HEK293 (cell line): ENCODE results near the gene OR8B2.

Source experiments
- ATF2 ChIP-seq: fragments of 450-650 bp; formaldehyde crosslinking; IDR thresholded peaks from 2 replicates; pipeline ENCODE4 v1.5.1; 2016; ENCODE audit warnings: missing biosample characterization, missing genetic modification characterization, low read depth
- ELK4 ChIP-seq: IDR thresholded peaks from 2 replicates; pipeline ENCODE4 v1.6.1; 2011; ENCODE audit warnings: mild to moderate bottlenecking, low read depth, low read length, borderline replicate concordance
- GLI2 ChIP-seq: fragments of 450-650 bp; formaldehyde crosslinking; IDR thresholded peaks from 2 replicates; pipeline ENCODE4; 2017; ENCODE audit warnings: missing biosample characterization, missing genetic modification characterization, low read depth, borderline replicate concordance
- HOXD13 ChIP-seq: sonication (generic); formaldehyde crosslinking; IDR thresholded peaks from 2 replicates; pipeline ENCODE4 v1.8.0; 2022; ENCODE audit warnings: missing genetic modification reagents, borderline replicate concordance
- PBX3 ChIP-seq: sonication (generic); formaldehyde crosslinking; IDR thresholded peaks from 2 replicates; pipeline ENCODE4 v1.8.1; 2022; ENCODE audit warnings: mild to moderate bottlenecking, moderate library complexity, missing genetic modification reagents
- RBAK ChIP-seq: fragments of 450-650 bp; formaldehyde crosslinking; IDR thresholded peaks from 2 replicates; pipeline ENCODE4 v1.5.1; 2016; ENCODE audit warnings: missing biosample characterization, missing genetic modification characterization
- ZNF19 ChIP-seq: fragments of 450-650 bp; formaldehyde crosslinking; IDR thresholded peaks from 2 replicates; pipeline ENCODE4; 2016; ENCODE audit warnings: missing biosample characterization, missing genetic modification characterization, low read depth
- ZNF274 ChIP-seq, 2 experiments: fragments of 200-500 bp in 1 of 2; fragments of 450-650 bp in 1 of 2; sonication (Bioruptor generic) in 1 of 2; formaldehyde crosslinking in 1 of 2; IDR thresholded peaks; 2 replicates each; pipeline versions ENCODE4 v1.5.1 to v1.6.1; 2014 to 2016; ENCODE audit warnings: borderline replicate concordance in 1 of 2, inconsistent platforms in 1 of 2, low read length in 1 of 2, missing biosample characterization in 1 of 2, missing genetic modification characterization in 1 of 2
- ZNF558 ChIP-seq: fragments of 450-650 bp; formaldehyde crosslinking; IDR thresholded peaks from 2 replicates; pipeline ENCODE4 v1.5.1; 2016; ENCODE audit warnings: missing biosample characterization, missing genetic modification characterization
- ZNF704 ChIP-seq: fragments of 450-650 bp; formaldehyde crosslinking; IDR thresholded peaks from 2 replicates; pipeline ENCODE4 v1.5.1; 2016; ENCODE audit warnings: missing biosample characterization, missing genetic modification characterization
- ZNF776 ChIP-seq: fragments of 450-650 bp; formaldehyde crosslinking; IDR thresholded peaks from 2 replicates; pipeline ENCODE4 v1.5.0; 2017; ENCODE audit warnings: missing biosample characterization, missing genetic modification characterization, borderline replicate concordance
- TF ChIP-seq, protein P1 (sequence below): fragments of 450-650 bp; formaldehyde crosslinking; IDR thresholded peaks from 2 replicates; pipeline ENCODE4 v1.5.1; 2016; ENCODE audit warnings: missing biosample characterization, missing genetic modification characterization
- TF ChIP-seq, protein P2 (sequence below): fragments of 450-650 bp; formaldehyde crosslinking; IDR thresholded peaks from 2 replicates; pipeline ENCODE4 v1.5.1; 2016; ENCODE audit warnings: missing biosample characterization, missing genetic modification characterization
- TF ChIP-seq, protein P3 (sequence below): fragments of 450-650 bp; formaldehyde crosslinking; IDR thresholded peaks from 2 replicates; pipeline ENCODE4 v1.5.1; 2017; ENCODE audit warnings: missing biosample characterization, missing genetic modification characterization

- TF ChIP-seq, protein P1, sequence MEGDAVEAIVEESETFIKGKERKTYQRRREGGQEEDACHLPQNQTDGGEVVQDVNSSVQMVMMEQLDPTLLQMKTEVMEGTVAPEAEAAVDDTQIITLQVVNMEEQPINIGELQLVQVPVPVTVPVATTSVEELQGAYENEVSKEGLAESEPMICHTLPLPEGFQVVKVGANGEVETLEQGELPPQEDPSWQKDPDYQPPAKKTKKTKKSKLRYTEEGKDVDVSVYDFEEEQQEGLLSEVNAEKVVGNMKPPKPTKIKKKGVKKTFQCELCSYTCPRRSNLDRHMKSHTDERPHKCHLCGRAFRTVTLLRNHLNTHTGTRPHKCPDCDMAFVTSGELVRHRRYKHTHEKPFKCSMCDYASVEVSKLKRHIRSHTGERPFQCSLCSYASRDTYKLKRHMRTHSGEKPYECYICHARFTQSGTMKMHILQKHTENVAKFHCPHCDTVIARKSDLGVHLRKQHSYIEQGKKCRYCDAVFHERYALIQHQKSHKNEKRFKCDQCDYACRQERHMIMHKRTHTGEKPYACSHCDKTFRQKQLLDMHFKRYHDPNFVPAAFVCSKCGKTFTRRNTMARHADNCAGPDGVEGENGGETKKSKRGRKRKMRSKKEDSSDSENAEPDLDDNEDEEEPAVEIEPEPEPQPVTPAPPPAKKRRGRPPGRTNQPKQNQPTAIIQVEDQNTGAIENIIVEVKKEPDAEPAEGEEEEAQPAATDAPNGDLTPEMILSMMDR (tag by site-specific recombination): no peak
- TF ChIP-seq ELK4: no peak
- no peak for TF ChIP-seq ZNF274 (IDR thresholded peaks at IDR 0.05; ENCODE audit: low read length)
- no peak for TF ChIP-seq ZNF274 (tag by site-specific recombination; IDR thresholded peaks at IDR 0.05; ENCODE audit: borderline replicate concordance)
- TF ChIP-seq PBX3 (CRISPR knock-in tag): no peak
- no peak for TF ChIP-seq RBAK (tag by site-specific recombination)
- TF ChIP-seq GLI2 (tag by site-specific recombination): no peak
- no peak for TF ChIP-seq ZNF19 (tag by site-specific recombination)
- TF ChIP-seq ZNF558: no peak
- no peak for TF ChIP-seq ZNF704 (tag by site-specific recombination)
- no peak for TF ChIP-seq ZNF776 (tag by site-specific recombination)
- TF ChIP-seq, protein P2, sequence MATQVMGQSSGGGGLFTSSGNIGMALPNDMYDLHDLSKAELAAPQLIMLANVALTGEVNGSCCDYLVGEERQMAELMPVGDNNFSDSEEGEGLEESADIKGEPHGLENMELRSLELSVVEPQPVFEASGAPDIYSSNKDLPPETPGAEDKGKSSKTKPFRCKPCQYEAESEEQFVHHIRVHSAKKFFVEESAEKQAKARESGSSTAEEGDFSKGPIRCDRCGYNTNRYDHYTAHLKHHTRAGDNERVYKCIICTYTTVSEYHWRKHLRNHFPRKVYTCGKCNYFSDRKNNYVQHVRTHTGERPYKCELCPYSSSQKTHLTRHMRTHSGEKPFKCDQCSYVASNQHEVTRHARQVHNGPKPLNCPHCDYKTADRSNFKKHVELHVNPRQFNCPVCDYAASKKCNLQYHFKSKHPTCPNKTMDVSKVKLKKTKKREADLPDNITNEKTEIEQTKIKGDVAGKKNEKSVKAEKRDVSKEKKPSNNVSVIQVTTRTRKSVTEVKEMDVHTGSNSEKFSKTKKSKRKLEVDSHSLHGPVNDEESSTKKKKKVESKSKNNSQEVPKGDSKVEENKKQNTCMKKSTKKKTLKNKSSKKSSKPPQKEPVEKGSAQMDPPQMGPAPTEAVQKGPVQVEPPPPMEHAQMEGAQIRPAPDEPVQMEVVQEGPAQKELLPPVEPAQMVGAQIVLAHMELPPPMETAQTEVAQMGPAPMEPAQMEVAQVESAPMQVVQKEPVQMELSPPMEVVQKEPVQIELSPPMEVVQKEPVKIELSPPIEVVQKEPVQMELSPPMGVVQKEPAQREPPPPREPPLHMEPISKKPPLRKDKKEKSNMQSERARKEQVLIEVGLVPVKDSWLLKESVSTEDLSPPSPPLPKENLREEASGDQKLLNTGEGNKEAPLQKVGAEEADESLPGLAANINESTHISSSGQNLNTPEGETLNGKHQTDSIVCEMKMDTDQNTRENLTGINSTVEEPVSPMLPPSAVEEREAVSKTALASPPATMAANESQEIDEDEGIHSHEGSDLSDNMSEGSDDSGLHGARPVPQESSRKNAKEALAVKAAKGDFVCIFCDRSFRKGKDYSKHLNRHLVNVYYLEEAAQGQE: no peak
- TF ChIP-seq HOXD13: no peak
- no peak for TF ChIP-seq ATF2 (tag by site-specific recombination)
- TF ChIP-seq, protein P3, sequence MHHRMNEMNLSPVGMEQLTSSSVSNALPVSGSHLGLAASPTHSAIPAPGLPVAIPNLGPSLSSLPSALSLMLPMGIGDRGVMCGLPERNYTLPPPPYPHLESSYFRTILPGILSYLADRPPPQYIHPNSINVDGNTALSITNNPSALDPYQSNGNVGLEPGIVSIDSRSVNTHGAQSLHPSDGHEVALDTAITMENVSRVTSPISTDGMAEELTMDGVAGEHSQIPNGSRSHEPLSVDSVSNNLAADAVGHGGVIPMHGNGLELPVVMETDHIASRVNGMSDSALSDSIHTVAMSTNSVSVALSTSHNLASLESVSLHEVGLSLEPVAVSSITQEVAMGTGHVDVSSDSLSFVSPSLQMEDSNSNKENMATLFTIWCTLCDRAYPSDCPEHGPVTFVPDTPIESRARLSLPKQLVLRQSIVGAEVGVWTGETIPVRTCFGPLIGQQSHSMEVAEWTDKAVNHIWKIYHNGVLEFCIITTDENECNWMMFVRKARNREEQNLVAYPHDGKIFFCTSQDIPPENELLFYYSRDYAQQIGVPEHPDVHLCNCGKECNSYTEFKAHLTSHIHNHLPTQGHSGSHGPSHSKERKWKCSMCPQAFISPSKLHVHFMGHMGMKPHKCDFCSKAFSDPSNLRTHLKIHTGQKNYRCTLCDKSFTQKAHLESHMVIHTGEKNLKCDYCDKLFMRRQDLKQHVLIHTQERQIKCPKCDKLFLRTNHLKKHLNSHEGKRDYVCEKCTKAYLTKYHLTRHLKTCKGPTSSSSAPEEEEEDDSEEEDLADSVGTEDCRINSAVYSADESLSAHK (tag by site-specific recombination): no peak
Measured at GRCh38 chr11:124344346-124344745, 40.0 kb downstream of the OR8B2 start.
